Lower lobe of right lung (tissue), 2 donors: Measurements from ENCODE around the gene FAM83C. TPM values are rescaled to one million over a fixed set of nuclear protein-coding genes. Genes with fewer than 3 reads are reported as not detected.

ENCODE experiments used
- ATAC-seq, 2 donors: fragments of 200-7000 bp; cut with Tn5 transposase; one replicate each; pipeline ENCODE4 v1.9.1; 2020 to 2022; ENCODE audit warnings: mild to moderate bottlenecking in 2 of 2, moderate library complexity in 2 of 2
- DNase-seq: peaks from one replicate; pipeline ENCODE4 v3.0.0-alpha.2; 2020
- H3K27ac ChIP-seq: fragments of 200-600 bp; one replicate; pipeline ENCODE4 v1.8.0; 2022
- H3K27me3 ChIP-seq: fragments of 200-600 bp; one replicate; pipeline ENCODE4 v1.8.0; 2022; ENCODE audit warnings: low read depth
- H3K36me3 ChIP-seq: fragments of 200-600 bp; one replicate; pipeline ENCODE4 v1.8.0; 2022; ENCODE audit warnings: mild to moderate bottlenecking
- H3K4me1 ChIP-seq: fragments of 200-600 bp; one replicate; pipeline ENCODE4 v1.8.0; 2022
- H3K4me3 ChIP-seq: fragments of 200-600 bp; one replicate; pipeline ENCODE4 v1.8.0; 2022; ENCODE audit warnings: mild to moderate bottlenecking
- H3K9me3 ChIP-seq: fragments of 200-600 bp; one replicate; pipeline ENCODE4 v1.8.0; 2022
- intact Hi-C: fragments of 100-400 bp; cut with DNase I; formaldehyde crosslinking; loops from one replicate; pipeline ENCODE4 v1.11.0; 2022
- total RNA-seq: library from RNA; stranded (reverse); fragmentation: NEBNext Ultra II Directional; extraction: Animal tissue kit (Norgen Biotek cat#: 25700); gene quantifications from one replicate; pipeline ENCODE4 v1.2.1, GENCODE V29; 2021
- TF ChIP-seq, protein P1 (sequence below): fragments of 200-600 bp; IDR thresholded peaks from one replicate; pipeline ENCODE4 v1.8.0; 2022; ENCODE audit warnings: antibody characterized with exemption, mild to moderate bottlenecking
- donor health status: DM: no; HTN: yes; CAD: no; lungs with severe emphysema.

The FAM83C gene
- total RNA-seq, 1 donor from 2014 or later, result not detected

DNA sequence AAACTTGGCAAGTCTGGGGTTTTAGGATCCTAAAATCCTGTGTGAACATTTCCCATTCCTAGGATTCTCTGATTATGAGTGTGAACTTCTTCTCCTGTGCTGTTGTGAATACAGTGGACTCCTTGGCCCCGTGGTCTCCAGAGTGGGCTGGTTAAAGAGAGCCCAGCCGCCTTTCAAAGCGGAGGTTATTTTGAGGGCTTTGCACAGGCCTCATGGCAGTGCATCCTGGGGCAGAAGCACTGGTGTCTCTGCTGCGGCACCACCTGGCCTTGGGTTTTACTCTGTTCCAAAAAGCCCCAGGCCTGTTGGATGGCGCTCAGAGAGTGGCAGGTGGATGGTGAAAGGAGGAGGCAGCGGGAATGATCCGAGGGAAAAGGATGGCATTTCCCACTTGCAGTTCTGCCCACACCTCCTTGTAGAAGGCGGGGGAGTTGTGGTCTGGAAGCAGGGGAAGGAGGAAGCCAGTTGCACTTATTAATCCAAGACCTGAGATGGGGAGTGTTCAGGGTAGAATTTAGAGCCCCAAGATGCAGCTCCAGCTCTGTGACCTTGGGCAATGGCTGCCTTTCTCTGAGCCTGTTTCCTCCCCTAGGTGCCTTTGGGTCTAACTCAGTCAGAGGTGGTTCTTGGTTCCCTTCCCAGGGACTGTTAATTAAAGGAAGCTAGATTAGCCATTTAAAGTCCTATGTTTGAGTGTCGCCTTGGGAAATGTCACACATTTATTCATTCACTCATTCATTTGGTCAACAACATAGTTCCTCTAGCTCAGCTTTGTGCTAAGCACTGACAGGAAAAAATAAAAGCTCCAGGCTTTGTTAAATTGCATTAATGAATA lies 43.4 kb downstream of the FAM83C start:
- no peak overlapping the region for H3K27ac ChIP-seq
- H3K4me1 ChIP-seq, result no peaks in the 10 kb centered on the region
- no peaks in the 10 kb centered on the region for H3K36me3 ChIP-seq
- H3K27me3 ChIP-seq, result no peaks in the 10 kb centered on the region
- no peaks in the 10 kb centered on the region for H3K9me3 ChIP-seq
- H3K4me3 ChIP-seq, result no peak overlapping the region
- intact Hi-C loops, result no loop called here
- TF ChIP-seq, protein P1, sequence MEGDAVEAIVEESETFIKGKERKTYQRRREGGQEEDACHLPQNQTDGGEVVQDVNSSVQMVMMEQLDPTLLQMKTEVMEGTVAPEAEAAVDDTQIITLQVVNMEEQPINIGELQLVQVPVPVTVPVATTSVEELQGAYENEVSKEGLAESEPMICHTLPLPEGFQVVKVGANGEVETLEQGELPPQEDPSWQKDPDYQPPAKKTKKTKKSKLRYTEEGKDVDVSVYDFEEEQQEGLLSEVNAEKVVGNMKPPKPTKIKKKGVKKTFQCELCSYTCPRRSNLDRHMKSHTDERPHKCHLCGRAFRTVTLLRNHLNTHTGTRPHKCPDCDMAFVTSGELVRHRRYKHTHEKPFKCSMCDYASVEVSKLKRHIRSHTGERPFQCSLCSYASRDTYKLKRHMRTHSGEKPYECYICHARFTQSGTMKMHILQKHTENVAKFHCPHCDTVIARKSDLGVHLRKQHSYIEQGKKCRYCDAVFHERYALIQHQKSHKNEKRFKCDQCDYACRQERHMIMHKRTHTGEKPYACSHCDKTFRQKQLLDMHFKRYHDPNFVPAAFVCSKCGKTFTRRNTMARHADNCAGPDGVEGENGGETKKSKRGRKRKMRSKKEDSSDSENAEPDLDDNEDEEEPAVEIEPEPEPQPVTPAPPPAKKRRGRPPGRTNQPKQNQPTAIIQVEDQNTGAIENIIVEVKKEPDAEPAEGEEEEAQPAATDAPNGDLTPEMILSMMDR, result no peak
- no peak for DNase-seq
- no peak for ATAC-seq

GRCh38 chr20:35246723-35247122 lies 45.5 kb downstream of the FAM83C start:
- H3K27me3 ChIP-seq, result no peaks in the 10 kb centered on the region
- intact Hi-C loops, result no loop called here

DNA sequence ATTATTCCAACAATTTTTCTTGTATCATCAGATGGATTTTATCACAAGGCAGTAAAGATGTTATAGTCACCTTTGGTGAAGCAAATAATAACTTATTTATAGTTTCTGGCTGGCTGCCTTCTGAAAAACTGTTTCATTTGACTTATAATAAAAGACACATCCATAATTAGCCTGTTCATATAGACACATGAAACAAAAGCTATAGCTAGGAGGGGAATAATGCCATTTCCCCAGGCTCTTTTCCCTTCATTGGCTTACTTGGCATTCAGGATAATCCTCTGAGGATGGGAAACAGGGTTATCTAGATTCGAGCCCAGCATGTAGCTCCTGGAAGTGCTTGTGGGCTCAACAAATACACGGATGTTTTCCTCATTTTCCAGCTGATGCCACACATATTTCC lies 48.2 kb downstream of the FAM83C start:
- Histone ChIP-seq H3K4me3 (no peak overlapping the region), H3K4me1 (no peaks in the 10 kb centered on the region), H3K9me3 (no peaks in the 10 kb centered on the region), H3K36me3 (no peaks in the 10 kb centered on the region), H3K27me3 (no peaks in the 10 kb centered on the region), H3K27ac (no peak overlapping the region)
- TF ChIP-seq, protein P1, result no peak
- intact Hi-C loops, result no loop called here
- DNase-seq (no peak), ATAC-seq (no peak)

More at GRCh38 chr20:35246723-35247122, 45.5 kb downstream of the FAM83C start:
- no peaks in the 10 kb centered on the region for H3K9me3 ChIP-seq
- ATAC-seq (no peak), DNase-seq (no peak)
- H3K4me1 ChIP-seq, result no peaks in the 10 kb centered on the region
- TF ChIP-seq, protein P1, result no peak
- no peak overlapping the region for H3K4me3 ChIP-seq
- no peak overlapping the region for H3K27ac ChIP-seq
- H3K36me3 ChIP-seq, result no peaks in the 10 kb centered on the region

GRCh38 chr20:35243317-35243716 lies 48.9 kb downstream of the FAM83C start:
- Histone ChIP-seq H3K27ac (no peak overlapping the region), H3K27me3 (no peaks in the 10 kb centered on the region), H3K9me3 (no peaks in the 10 kb centered on the region), H3K4me1 (no peaks in the 10 kb centered on the region), H3K4me3 (no peak overlapping the region), H3K36me3 (no peaks in the 10 kb centered on the region)
- TF ChIP-seq, protein P1, result no peak
- DNase-seq (no peak), ATAC-seq (no peak)
- intact Hi-C loops, result no loop called here

DNA sequence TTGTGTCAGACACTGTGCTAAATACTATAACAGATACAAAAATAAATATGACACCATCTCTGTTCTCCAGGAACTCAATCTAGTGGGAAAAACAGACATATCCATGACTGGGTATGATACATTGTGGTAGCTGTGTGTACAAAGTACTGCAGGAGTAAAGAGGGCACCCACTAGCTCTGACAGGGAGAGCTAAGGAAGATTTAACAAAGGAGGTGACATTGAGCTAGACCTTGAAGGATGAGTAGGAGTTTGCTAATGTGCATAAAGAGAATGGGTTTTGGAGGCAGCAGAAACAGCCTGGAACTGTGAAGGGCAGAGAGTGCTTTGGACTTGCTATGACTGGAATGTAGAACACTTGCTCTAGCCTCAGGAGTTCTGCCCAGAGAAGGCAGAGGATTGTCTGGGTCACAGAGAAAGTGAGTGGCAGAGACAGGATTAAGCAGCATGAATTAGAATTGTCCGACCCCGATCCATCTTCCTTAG lies 51.4 kb downstream of the FAM83C start:
- no peak overlapping the region for H3K4me3 ChIP-seq
- intact Hi-C loops, result no loop called here
- H3K4me1 ChIP-seq, result no peaks in the 10 kb centered on the region
- ATAC-seq (no peak), DNase-seq (no peak)
- H3K9me3 ChIP-seq, result no peaks in the 10 kb centered on the region
- H3K27me3 ChIP-seq, result no peaks in the 10 kb centered on the region
- TF ChIP-seq, protein P1, result no peak
- peaks cover 3% of the 10 kb centered on the region for H3K36me3 ChIP-seq
- H3K27ac ChIP-seq, result no peak overlapping the region
